Adipose tissue (tissue), 3 donors: ENCODE results near the gene ATAD3A. TPM values are rescaled to one million over a fixed set of nuclear protein-coding genes. Genes with fewer than 3 reads are reported as not detected.
A peak's percentile ranks its signal among the peaks of the same experiment; 100 is the strongest.

Experiments
- H3K27ac ChIP-seq: one replicate; pipeline ENCODE4 v1.5.1; 2013; ENCODE audit warnings: low read depth, low read length
- WGBS, 3 donors: extraction: QIAGEN DNeasy Blood & Tissue Kit; methylation state at CpG; one replicate each; pipeline ENCODE4 v1.1.7; 2013; 5-methylcytosine and 5-hydroxymethylcytosine counted together
- polyA plus RNA-seq, 3 donors: library from polyadenylated mRNA; stranded (reverse); fragments of 200-250 nt; gene quantifications; one replicate each; pipeline ENCODE4 v1.2.3, GENCODE V29; 2013
- donor health status: healthy with polysubstance abuse.
- donor health status: Bipolar disorder and iron deficiency.
- donor health status: healthy.

ATAD3A gene
- polyA plus RNA-seq, 3 donors = 12.9 to 23.1 (median 14.2) TPM

GRCh38 chr1:1562556-1563195, 50.7 kb downstream of the ATAD3A start:
- WGBS, 3 donors = 91 to 93% (median 92%) methylated on average over 21 of the region's 21 CpGs

GRCh38 chr1:1563688-1564087, 51.7 kb downstream of the ATAD3A start:
- WGBS, 3 donors = 90 to 94% (median 91%) methylated on average over 12 of the region's 12 CpGs
- H3K27ac ChIP-seq = no peak overlapping the region

More at GRCh38 chr1:1562556-1563195, 50.7 kb downstream of the ATAD3A start:
- H3K27ac ChIP-seq = no peak overlapping the region

GRCh38 chr1:1564268-1564667, 52.3 kb downstream of the ATAD3A start:
- H3K27ac ChIP-seq = no peak overlapping the region

GRCh38 chr1:1565340-1565739, 53.4 kb downstream of the ATAD3A start:
- WGBS, 3 donors = 78 to 83% (median 83%) methylated on average over 10 of the region's 10 CpGs
- H3K27ac ChIP-seq = no peak overlapping the region

More at GRCh38 chr1:1564268-1564667, 52.3 kb downstream of the ATAD3A start:
- 80 to 89% (median 88%) methylated on average over 19 of the region's 19 CpGs for WGBS, 3 donors

- no peak overlapping the region for H3K27ac ChIP-seq
- WGBS, 3 donors = 78 to 87% (median 86%) methylated on average over 31 of the region's 31 CpGs
Observed at GRCh38 chr1:1567152-1567875, 55.4 kb downstream of the ATAD3A start.

DNA sequence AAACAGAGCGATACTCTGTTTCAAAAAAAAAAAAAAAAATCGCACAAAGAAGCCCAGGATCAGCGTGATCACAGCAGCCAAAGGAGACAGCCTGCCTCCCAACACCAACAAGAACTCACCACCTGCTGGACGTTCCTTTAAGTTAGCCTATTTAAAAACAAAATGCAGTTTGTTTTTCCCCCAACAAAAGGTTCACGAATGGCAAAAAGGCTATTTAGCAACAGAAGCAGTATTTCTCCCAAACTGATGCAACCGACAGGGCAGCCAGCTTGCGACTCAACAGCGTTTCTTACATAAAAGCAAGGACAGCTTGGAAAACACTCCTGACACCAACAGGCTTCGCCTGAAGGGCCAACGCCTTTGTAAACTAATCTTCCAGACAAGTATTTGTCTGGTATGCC, 55.9 kb downstream of the ATAD3A start:
- H3K27ac ChIP-seq = no peak overlapping the region
- WGBS, 3 donors = 60 to 71% (median 69%) methylated on average over 10 of the region's 10 CpGs

GRCh38 chr1:1569341-1569740, 57.4 kb downstream of the ATAD3A start:
- WGBS, 3 donors = 70 to 82% (median 78%) methylated on average over 7 of the region's 7 CpGs
- H3K27ac ChIP-seq = no peak overlapping the region

- peak overlapping the region; percentile 95 for H3K27ac ChIP-seq
- WGBS, 3 donors = 0 to 1% (median 1%) methylated on average over 79 to 96 of the region's 96 CpGs
Observed at GRCh38 chr1:1573843-1574720, 62.1 kb downstream of the ATAD3A start.

- H3K27ac ChIP-seq = peak within 1 kb of the TSS; percentile 95
- 0% methylated on average over 73 to 87 of the region's 87 CpGs for WGBS, 3 donors
Observed at GRCh38 chr1:1574721-1575537, 63.0 kb downstream of the ATAD3A start, which contains the start of gene SSU72. Gene SSU72, minus strand, starts transcription at chr1:1574863. Its CDS starts 306 bp downstream, at chr1:1574557.

- H3K27ac ChIP-seq = no peak overlapping the region
- 35 to 57% (median 53%) methylated on average over 10 of the region's 10 CpGs for WGBS, 3 donors
Observed at GRCh38 chr1:1577367-1578011, 65.5 kb downstream of the ATAD3A start.

DNA sequence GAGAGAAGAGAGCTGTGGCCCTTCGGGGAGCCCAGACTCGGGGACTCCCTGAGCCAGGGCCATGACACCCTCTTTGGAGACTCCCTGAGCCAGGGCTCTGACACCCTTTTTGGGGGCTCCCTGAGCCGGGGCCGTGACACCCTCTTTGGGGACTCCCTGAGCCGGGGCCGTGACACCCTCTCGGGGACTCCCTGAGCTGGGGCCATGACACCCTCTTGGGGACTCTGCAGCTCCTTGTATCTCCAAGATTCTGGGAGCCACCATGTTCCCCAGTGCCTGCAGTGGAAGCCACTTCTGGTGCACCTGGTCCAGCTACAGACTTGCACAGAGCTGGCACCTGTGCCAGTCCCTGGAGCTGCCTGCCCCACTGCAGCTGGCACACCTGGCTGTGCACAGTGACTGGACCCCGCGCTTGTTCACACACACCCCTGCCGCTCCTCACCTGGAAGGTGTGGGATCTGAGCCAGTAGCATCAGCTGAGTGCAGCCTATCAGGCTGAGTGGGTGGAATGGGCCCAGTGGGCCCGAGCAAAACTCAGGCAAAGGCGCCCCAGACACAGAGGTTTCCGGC, 66.5 kb downstream of the ATAD3A start:
- no peak overlapping the region for H3K27ac ChIP-seq
- WGBS, 3 donors = 79 to 87% (median 82%) methylated on average over 11 to 13 of the region's 13 CpGs

- 66 to 74% (median 71%) methylated on average over 9 of the region's 9 CpGs for WGBS, 3 donors
- H3K27ac ChIP-seq = no peak overlapping the region
Observed at GRCh38 chr1:1582585-1583346, 70.8 kb downstream of the ATAD3A start.

DNA sequence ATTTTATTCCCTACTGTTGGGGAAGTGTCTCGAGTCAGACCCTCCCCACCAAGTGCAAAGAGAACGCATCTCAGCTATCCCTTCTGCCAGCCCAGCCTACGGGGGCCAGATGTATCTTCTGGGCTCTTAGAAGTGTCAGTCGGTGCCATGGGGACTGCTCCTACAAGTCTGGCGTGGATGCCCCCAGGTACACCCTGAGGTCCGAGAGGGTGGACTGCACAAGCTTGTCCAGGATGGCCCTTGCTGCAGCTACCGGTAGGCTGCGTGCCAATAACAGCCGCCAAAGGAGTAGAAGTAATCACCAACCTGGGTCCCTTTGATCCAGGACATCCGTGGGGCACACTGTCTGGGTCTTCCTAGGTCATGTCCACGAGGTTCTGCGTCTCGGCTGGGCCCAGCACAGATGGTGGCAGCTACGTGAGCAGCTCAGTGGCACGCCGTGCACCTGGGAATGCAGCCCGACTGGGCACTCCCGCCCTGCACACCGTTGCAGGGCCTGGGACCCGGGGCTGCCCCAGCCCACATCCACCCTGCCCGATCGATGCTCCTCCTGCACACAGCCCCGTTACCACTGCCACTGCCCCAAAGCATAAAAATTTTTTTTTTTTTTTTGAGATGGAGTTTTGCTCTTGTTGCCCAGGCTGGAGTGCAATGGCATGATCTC, 71.5 kb downstream of the ATAD3A start:
- 82 to 86% (median 84%) methylated on average over 23 of the region's 23 CpGs for WGBS, 3 donors
- H3K27ac ChIP-seq = no peak overlapping the region
